ENCODE measurements around the gene TRIM2.

Gene TRIM2

GRCh38 chr4:153344131-153345011 lies 140.1 kb downstream of the TRIM2 start, which contains the start of gene MND1:
TSS of gene MND1 (plus strand) at chr4:153344688. CDS start at chr4:153344738, 50 bp downstream.
- DNase-seq, result peak; percentile 95

GRCh38 chr4:153345012-153345981 lies 141.1 kb downstream of the TRIM2 start:
- peak; percentile 69 for DNase-seq

- DNase-seq, result no peak
Observed at GRCh38 chr4:153346031-153346430, 141.8 kb downstream of the TRIM2 start.

- no peak for DNase-seq
Observed at GRCh38 chr4:153346563-153346962, 142.3 kb downstream of the TRIM2 start.

GRCh38 chr4:153347117-153347516 lies 142.9 kb downstream of the TRIM2 start:
- no peak for DNase-seq

GRCh38 chr4:153348006-153348405 lies 143.8 kb downstream of the TRIM2 start:
- DNase-seq, result no peak

GRCh38 chr4:153349206-153349805 lies 145.1 kb downstream of the TRIM2 start:
- DNase-seq, result no peak

- DNase-seq, result no peak
Observed at GRCh38 chr4:153362184-153362583, 157.9 kb downstream of the TRIM2 start.

GRCh38 chr4:153364061-153364460 lies 159.8 kb downstream of the TRIM2 start:
- DNase-seq, result no peak

- no peak for DNase-seq
Observed at GRCh38 chr4:153365003-153365402, 160.8 kb downstream of the TRIM2 start.

GRCh38 chr4:153366486-153366885 lies 162.2 kb downstream of the TRIM2 start:
- DNase-seq, result no peak

GRCh38 chr4:153367092-153367491 lies 162.8 kb downstream of the TRIM2 start:
- DNase-seq, result no peak

- DNase-seq, result no peak
Observed at GRCh38 chr4:153369021-153369420, 164.8 kb downstream of the TRIM2 start.

- peak; percentile 62 for DNase-seq
Observed at GRCh38 chr4:153371701-153372234, 167.5 kb downstream of the TRIM2 start.

- no peak for DNase-seq
Observed at GRCh38 chr4:153372967-153373562, 168.8 kb downstream of the TRIM2 start.

GRCh38 chr4:153374442-153374841 lies 170.2 kb downstream of the TRIM2 start:
- no peak for DNase-seq

GRCh38 chr4:153375303-153375702 lies 171.1 kb downstream of the TRIM2 start:
- no peak for DNase-seq

- DNase-seq, result no peak
Observed at GRCh38 chr4:153383131-153383530, 178.9 kb downstream of the TRIM2 start.

- no peak for DNase-seq
Observed at GRCh38 chr4:153384160-153384559, 179.9 kb downstream of the TRIM2 start.

- DNase-seq, result no peak
Observed at GRCh38 chr4:153385784-153386183, 181.5 kb downstream of the TRIM2 start.

GRCh38 chr4:153387981-153388380 lies 183.7 kb downstream of the TRIM2 start:
- no peak for DNase-seq
